NCI-H524 (cell line): ENCODE data around the gene ITPR1.

Experiments
- DNase-seq, 2 experiments: peaks; one replicate each; lab custom pipeline; 2025; lab: John Stamatoyannopoulos, UW

The ITPR1 gene

GRCh38 chr3:4491855-4492207 lies 1.3 kb upstream of the ITPR1 start:
- DNase-seq = no peak

GRCh38 chr3:4492208-4493013 lies 737 bp upstream of the ITPR1 start:
- peak; percentile 54 to 64 for DNase-seq

- DNase-seq = peak; percentile 6 to 13
These were observed 1.1 kb downstream of the ITPR1 start for GRCh38 chr3:4493941-4494894.

- no peak for DNase-seq
These were observed 1.7 kb downstream of the ITPR1 start for GRCh38 chr3:4494895-4495264.

GRCh38 chr3:4495294-4496086 lies 2.3 kb downstream of the ITPR1 start:
- DNase-seq = no peak

GRCh38 chr3:4496087-4496452 lies 2.9 kb downstream of the ITPR1 start:
- no peak for DNase-seq

GRCh38 chr3:4497005-4497692 lies 4.0 kb downstream of the ITPR1 start:
- no peak for DNase-seq

- DNase-seq = no peak
These were observed 4.7 kb downstream of the ITPR1 start for GRCh38 chr3:4497843-4498324.

GRCh38 chr3:4498446-4498845 lies 5.3 kb downstream of the ITPR1 start:
- no peak for DNase-seq

- no peak for DNase-seq
These were observed 8.3 kb downstream of the ITPR1 start for GRCh38 chr3:4501437-4501836.

GRCh38 chr3:4501927-4502326 lies 8.8 kb downstream of the ITPR1 start:
- DNase-seq = no peak

- DNase-seq = no peak
These were observed 9.9 kb downstream of the ITPR1 start for GRCh38 chr3:4503050-4503449.

GRCh38 chr3:4504340-4505261 lies 11.5 kb downstream of the ITPR1 start:
- no peak for DNase-seq

GRCh38 chr3:4505688-4506558 lies 12.8 kb downstream of the ITPR1 start:
- DNase-seq = no peak

- no peak for DNase-seq
These were observed 13.4 kb downstream of the ITPR1 start for GRCh38 chr3:4506559-4507023.

- DNase-seq = no peak
These were observed 14.0 kb downstream of the ITPR1 start for GRCh38 chr3:4507024-4507596.

GRCh38 chr3:4508048-4508981 lies 15.2 kb downstream of the ITPR1 start:
- no peak for DNase-seq

- DNase-seq = no peak
These were observed 15.9 kb downstream of the ITPR1 start for GRCh38 chr3:4509043-4509442.
